H9 (cell line): ENCODE data around the gene HGF. TPM values are rescaled to one million over a fixed set of nuclear protein-coding genes. Genes with fewer than 3 reads are reported as not detected.

ENCODE experiments used
- DNase-seq: peaks from one replicate; pipeline ENCODE4 v3.0.0-alpha.2; 2017
- H2AFZ ChIP-seq: one replicate; pipeline ENCODE4 v1.6.1; 2013; ENCODE audit warnings: mild to moderate bottlenecking, low read length, control low read depth, moderate library complexity
- H2AK5ac ChIP-seq: 2 replicates; pipeline ENCODE4 v1.6.1; 2013; ENCODE audit warnings: low read length, control low read depth, mixed read lengths; ENCODE audit not compliant: insufficient read length
- H2BK120ac ChIP-seq: one replicate; pipeline ENCODE4 v1.6.1; 2013; ENCODE audit warnings: low read depth, mild to moderate bottlenecking, low read length, control low read depth, inconsistent platforms; ENCODE audit not compliant: poor library complexity, severe bottlenecking
- H2BK12ac ChIP-seq: 2 replicates; pipeline ENCODE4 v1.6.1; 2013; ENCODE audit warnings: low read length, control low read depth, mixed read lengths, low read depth; ENCODE audit not compliant: insufficient read length
- H2BK15ac ChIP-seq: 2 replicates; pipeline ENCODE4 v1.6.1; 2013; ENCODE audit warnings: low read depth, low read length, control low read depth
- H2BK20ac ChIP-seq: one replicate; pipeline ENCODE4 v1.6.1; 2013; ENCODE audit warnings: low read depth, mild to moderate bottlenecking, low read length, control low read depth, inconsistent platforms; ENCODE audit not compliant: poor library complexity, severe bottlenecking
- H2BK5ac ChIP-seq: 2 replicates; pipeline ENCODE4 v1.6.1; 2013; ENCODE audit warnings: low read length, control low read depth, mixed read lengths; ENCODE audit not compliant: insufficient read length
- H3K14ac ChIP-seq: 2 replicates; pipeline ENCODE4 v1.6.1; 2013; ENCODE audit warnings: low read length, control low read depth; ENCODE audit not compliant: insufficient read depth
- H3K18ac ChIP-seq: 2 replicates; pipeline ENCODE4 v1.6.1; 2013; ENCODE audit warnings: low read depth, mild to moderate bottlenecking, mixed read lengths, low read length, control low read depth; ENCODE audit not compliant: insufficient read length
- H3K23ac ChIP-seq: 2 replicates; pipeline ENCODE4 v1.6.1; 2013; ENCODE audit warnings: low read length, control low read depth, mixed read lengths, low read depth; ENCODE audit not compliant: insufficient read length
- H3K23me2 ChIP-seq: 2 replicates; pipeline ENCODE4 v1.6.1; 2013; ENCODE audit warnings: low read depth, mild to moderate bottlenecking, mixed read lengths, low read length, control low read depth; ENCODE audit not compliant: insufficient read length, poor library complexity, severe bottlenecking
- H3K27ac ChIP-seq: 2 replicates; pipeline ENCODE4 v1.5.1; 2013; ENCODE audit warnings: low read length, control low read depth, mixed read lengths, low read depth; ENCODE audit not compliant: insufficient read length
- H3K27me3 ChIP-seq: 2 replicates; pipeline ENCODE4 v1.6.1; 2013; ENCODE audit warnings: low read length, control low read depth, inconsistent platforms; ENCODE audit not compliant: insufficient read depth
- H3K4ac ChIP-seq: 2 replicates; pipeline ENCODE4 v1.6.1; 2013; ENCODE audit warnings: low read depth, mild to moderate bottlenecking, control low read depth, inconsistent platforms, low read length, moderate library complexity
- H3K4me1 ChIP-seq: 2 replicates; pipeline ENCODE4 v1.6.1; 2013; ENCODE audit warnings: low read length, control low read depth, inconsistent platforms; ENCODE audit not compliant: insufficient read depth
- H3K4me2 ChIP-seq: 2 replicates; pipeline ENCODE4 v1.6.1; 2013; ENCODE audit warnings: low read length, control low read depth, mixed read lengths; ENCODE audit not compliant: insufficient read length, insufficient read depth
- H3K56ac ChIP-seq: 2 replicates; pipeline ENCODE4 v1.6.1; 2013; ENCODE audit warnings: low read depth, mild to moderate bottlenecking, mixed read lengths, low read length, control low read depth; ENCODE audit not compliant: insufficient read length
- H3K79me1 ChIP-seq: 2 replicates; pipeline ENCODE4 v1.6.1; 2013; ENCODE audit warnings: low read depth, mild to moderate bottlenecking, moderate library complexity, low read length, control low read depth, inconsistent platforms; ENCODE audit not compliant: insufficient read depth, poor library complexity, severe bottlenecking
- H3K79me2 ChIP-seq: 2 replicates; pipeline ENCODE4 v1.6.1; 2013; ENCODE audit warnings: low read length, control low read depth, inconsistent platforms; ENCODE audit not compliant: insufficient read depth
- H3K9ac ChIP-seq: 2 replicates; pipeline ENCODE4 v1.6.1; 2013; ENCODE audit warnings: low read length, control low read depth, mixed read lengths; ENCODE audit not compliant: insufficient read length; ENCODE audit errors: extremely low read depth
- H3K9me3 ChIP-seq: one replicate; pipeline ENCODE4 v1.6.1; 2013; ENCODE audit warnings: low read depth, low read length, inconsistent platforms; ENCODE audit not compliant: control insufficient read depth
- H3T11ph ChIP-seq: one replicate; pipeline ENCODE4 v1.6.1; 2013; ENCODE audit warnings: mild to moderate bottlenecking, low read length, control low read depth, inconsistent platforms
- H4K20me1 ChIP-seq: one replicate; pipeline ENCODE4 v1.6.1; 2013; ENCODE audit not compliant: control insufficient read depth, insufficient read length, insufficient read depth
- H4K5ac ChIP-seq: 2 replicates; pipeline ENCODE4 v1.6.1; 2013; ENCODE audit warnings: low read depth, mild to moderate bottlenecking, mixed read lengths, low read length, control low read depth; ENCODE audit not compliant: insufficient read length
- H4K8ac ChIP-seq: replicated peaks from 2 replicates; pipeline ENCODE4 v1.6.1; 2013; ENCODE audit warnings: low read length, control low read depth, mixed read lengths, low read depth; ENCODE audit not compliant: insufficient read length
- H4K91ac ChIP-seq: 2 replicates; pipeline ENCODE4 v1.6.1; 2013; ENCODE audit warnings: low read depth, mild to moderate bottlenecking, moderate library complexity, mixed read lengths, low read length, control low read depth; ENCODE audit not compliant: insufficient read length
- H3K27ac Mint-ChIP-seq, 3 experiments: 2 replicates in 2 of 3; 3 replicates in 1 of 3; pipeline ENCODE4 v1.8.0; 2020 to 2021; ENCODE audit warnings: mixed read lengths in 3 of 3, mild to moderate bottlenecking in 1 of 3, moderate library complexity in 1 of 3
- H3K27me3 Mint-ChIP-seq: 2 replicates; pipeline ENCODE4 v1.8.0; 2021; ENCODE audit warnings: low read depth, mild to moderate bottlenecking, moderate library complexity, mixed read lengths
- H3K36me3 Mint-ChIP-seq, 3 experiments: 2 replicates in 2 of 3; 3 replicates in 1 of 3; pipeline ENCODE4 v1.8.0; 2020 to 2021; ENCODE audit warnings: low read depth in 3 of 3, mixed read lengths in 3 of 3; ENCODE audit not compliant: insufficient read depth in 1 of 3
- H3K4me1 Mint-ChIP-seq, 2 experiments: 2 replicates each; pipeline ENCODE4 v1.8.0; 2020; ENCODE audit warnings: mixed read lengths in 2 of 2
- H3K4me3 Mint-ChIP-seq, 2 experiments: 2 replicates in 1 of 2; 3 replicates in 1 of 2; pipeline ENCODE4 v1.8.0; 2020 to 2021; ENCODE audit warnings: mild to moderate bottlenecking in 2 of 2, mixed read lengths in 2 of 2, moderate library complexity in 1 of 2
- H3K9me3 Mint-ChIP-seq, 2 experiments: 2 replicates in 1 of 2; 3 replicates in 1 of 2; pipeline ENCODE4 v1.8.0; 2020; ENCODE audit warnings: mild to moderate bottlenecking in 2 of 2, mixed read lengths in 2 of 2, moderate library complexity in 1 of 2
- CTCF ChIP-seq: fragments of 200-600 bp; sonication (generic); conservative IDR thresholded peaks from 3 replicates; pipeline ENCODE4 v1.8.0; 2021; ENCODE audit warnings: antibody characterized with exemption, mild to moderate bottlenecking
- WGBS: extraction: QIAGEN DNeasy Blood & Tissue Kit; methylation state at CpG from one replicate; pipeline ENCODE4 v1.1.7; 2013; ENCODE audit warnings: missing lambda C conversion rate, low lambda C conversion rate, mixed read lengths; ENCODE audit not compliant: insufficient read length; ENCODE audit errors: extremely low coverage; 5-methylcytosine and 5-hydroxymethylcytosine counted together
- total RNA-seq: library from RNA; stranded (reverse); gene quantifications from 2 replicates; pipeline ENCODE4 v1.2.1, GENCODE V29; 2021

HGF gene
- total RNA-seq, 1 experiment from 2014 or later = 0.15 TPM

GRCh38 chr7:81705206-81705605, 64.6 kb downstream of the HGF start:
- Histone ChIP-seq H3T11ph (no peak overlapping the region), H3K79me2 (no peaks in the 10 kb centered on the region), H2AFZ (no peak overlapping the region), H2BK20ac (no peak overlapping the region), H3K4ac (no peak overlapping the region), H2BK120ac (no peak overlapping the region), H4K5ac (no peak overlapping the region), H2BK12ac (no peak overlapping the region), H2BK5ac (no peak overlapping the region), H3K4me2 (no peak overlapping the region), H3K18ac (no peak overlapping the region), H3K9ac (no peak overlapping the region), H3K4me1 (0 out of 2 replicates have a peak, but pooled peaks cover 3% of the 10 kb centered on the region), H4K91ac (no peak overlapping the region), H4K8ac (no peak overlapping the region), H3K9me3 (no peaks in the 10 kb centered on the region), H3K14ac (no peak overlapping the region), H3K79me1 (no peaks in the 10 kb centered on the region), H3K27me3 (no peaks in the 10 kb centered on the region), H3K23ac (no peak overlapping the region), H3K56ac (no peak overlapping the region), H2BK15ac (no peak overlapping the region), H4K20me1 (no peaks in the 10 kb centered on the region), H3K23me2 (no peaks in the 10 kb centered on the region), H2AK5ac (no peak overlapping the region), H3K27ac (no peak overlapping the region)
- TF ChIP-seq CTCF = no peak
- DNase-seq = no peak
- Mint-ChIP-seq H3K27me3 (no peaks in the 10 kb centered on the region), H3K36me3 (no peaks in the 10 kb centered on the region), H3K4me1 (peaks cover 5 to 6% of the 10 kb centered on the region in 2 experiments), H3K27ac (no peak overlapping the region), H3K4me3 (no peak overlapping the region), H3K9me3 (no peaks in the 10 kb centered on the region)
- WGBS = no CpG with 5 or more reads among the region's 2 CpGs
